ACHN (cell line): ENCODE results near the gene DIAPH2.

Source experiments
- DNase-seq: peaks from one replicate; pipeline ENCODE4 v3.0.0-alpha.2; 2015
- in situ Hi-C: cut with HindIII; loops from 2 replicates; pipeline ENCODE4 v1.10.0; 2017; ENCODE audit warnings: low sequenced_read_pairs, low pct_ligation_motif_present, low pct_unique_long_range_greater_than_20kb

The DIAPH2 gene

GRCh38 chrX:97619499-97619898, 934.9 kb downstream of the DIAPH2 start:
- in situ Hi-C loops = no loop called here

GRCh38 chrX:97622111-97622510, 937.5 kb downstream of the DIAPH2 start:
- DNase-seq = no peak
- in situ Hi-C loops = no loop called here

More at GRCh38 chrX:97619499-97619898, 934.9 kb downstream of the DIAPH2 start:
- no peak for DNase-seq

GRCh38 chrX:97628326-97628725, 943.7 kb downstream of the DIAPH2 start:
- no peak for DNase-seq
- in situ Hi-C loops = no loop called here

- DNase-seq = no peak
Observed at GRCh38 chrX:97628807-97629596, 944.4 kb downstream of the DIAPH2 start.

GRCh38 chrX:97629597-97629985, 944.9 kb downstream of the DIAPH2 start:
- DNase-seq = no peak

More at GRCh38 chrX:97628807-97629596, 944.4 kb downstream of the DIAPH2 start:
- in situ Hi-C loops = no loop called here

GRCh38 chrX:97633798-97634197, 949.2 kb downstream of the DIAPH2 start:
- DNase-seq = no peak
- in situ Hi-C loops = no loop called here

More at GRCh38 chrX:97629597-97629985, 944.9 kb downstream of the DIAPH2 start:
- in situ Hi-C loops = no loop called here

- in situ Hi-C loops = no loop called here
Observed at GRCh38 chrX:97636473-97637140, 952.0 kb downstream of the DIAPH2 start.

GRCh38 chrX:97637289-97637688, 952.6 kb downstream of the DIAPH2 start:
- no peak for DNase-seq
- in situ Hi-C loops = no loop called here

More at GRCh38 chrX:97636473-97637140, 952.0 kb downstream of the DIAPH2 start:
- DNase-seq = no peak

GRCh38 chrX:97638621-97639020, 954.0 kb downstream of the DIAPH2 start:
- no peak for DNase-seq
- in situ Hi-C loops = no loop called here

GRCh38 chrX:97639526-97639925, 954.9 kb downstream of the DIAPH2 start:
- in situ Hi-C loops = no loop called here
- no peak for DNase-seq
